ENCODE measurements around the gene CNTN1. TPM values are rescaled to one million over a fixed set of nuclear protein-coding genes. Genes with fewer than 3 reads are reported as not detected.
"Not testable (repeated sequence)": the region's sequence is repeated elsewhere in the genome, so short reads cannot be mapped to it uniquely, and the experiment has no call there.

CNTN1 gene
- total RNA-seq, 4 donors from 2014 or later = 0.15 to 0.29 (median 0.22) TPM

- intact Hi-C loops (cut with DNase I; ENCODE audit: low total_unique reads) = no loop called here
- TF ChIP-seq POLR2A (IDR thresholded peaks at IDR 0.05) (no peak), CTCF (IDR thresholded peaks at IDR 0.05 in 4 of 5, conservative IDR thresholded peaks at IDR 0.05 in 1 of 5) (no peak)
- no peaks in the 10 kb centered on the region for H3K27me3 ChIP-seq
- no peaks in the 10 kb centered on the region for H3K4me1 ChIP-seq
- ATAC-seq = no peak
- no peak for DNase-seq
- no peak overlapping the region for H3K27ac ChIP-seq
- in situ Hi-C loops (cut with MboI; ENCODE audit: low sequenced_read_pairs in 4 of 4) = no loop called here
- no peaks in the 10 kb centered on the region for H3K9me3 ChIP-seq
- H3K4me3 ChIP-seq = no peak overlapping the region
- H3K36me3 ChIP-seq = no peaks in the 10 kb centered on the region
These were observed 43.5 kb downstream of the CNTN1 start for GRCh38 chr12:40735551-40736230.

DNA sequence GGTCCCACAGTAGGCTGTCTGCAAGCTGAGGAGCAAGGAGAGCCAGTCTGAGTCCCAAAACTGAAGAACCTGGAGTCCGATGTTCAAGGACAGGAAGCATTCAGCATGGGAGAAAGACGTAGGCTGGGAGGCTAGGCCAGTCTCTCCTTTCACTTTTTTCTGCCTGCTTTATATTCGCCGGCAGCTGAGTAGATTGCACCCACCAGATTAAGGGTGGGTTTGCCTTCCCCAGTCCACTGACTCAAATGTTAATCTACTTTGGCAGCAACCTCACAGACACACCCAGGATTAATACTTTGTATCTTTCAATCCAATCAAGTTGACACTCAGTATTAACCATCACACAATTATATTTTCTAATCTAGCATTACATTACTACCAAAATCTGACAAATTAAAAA is 45.2 kb downstream of the CNTN1 start:
- H3K27me3 ChIP-seq; intact Hi-C loops (cut with DNase I; ENCODE audit: low total_unique reads); DNase-seq; H3K9me3 ChIP-seq; H3K4me3 ChIP-seq; H3K4me1 ChIP-seq; ATAC-seq; in situ Hi-C loops (cut with MboI; ENCODE audit: low sequenced_read_pairs in 4 of 4); H3K36me3 ChIP-seq; H3K27ac ChIP-seq: not testable (repeated sequence)

- Histone ChIP-seq H3K4me3 (no peak overlapping the region), H3K36me3 (no peaks in the 10 kb centered on the region), H3K27me3 (no peaks in the 10 kb centered on the region), H3K4me1 (no peaks in the 10 kb centered on the region), H3K9me3 (no peaks in the 10 kb centered on the region), H3K27ac (no peak overlapping the region)
- in situ Hi-C loops (cut with MboI; ENCODE audit: low sequenced_read_pairs in 4 of 4) = no loop called here
- ATAC-seq = no peak
- no peak for DNase-seq
- intact Hi-C loops (cut with DNase I; ENCODE audit: low total_unique reads) = no loop called here
- no peak for TF ChIP-seq CTCF (IDR thresholded peaks at IDR 0.05 in 4 of 5, conservative IDR thresholded peaks at IDR 0.05 in 1 of 5)
- no peak for TF ChIP-seq POLR2A (IDR thresholded peaks at IDR 0.05)
These were observed 46.6 kb downstream of the CNTN1 start for GRCh38 chr12:40738856-40739255.

GRCh38 chr12:40742041-40742440 is 49.8 kb downstream of the CNTN1 start:
- no peaks in the 10 kb centered on the region for H3K4me1 ChIP-seq
- intact Hi-C loops (cut with DNase I; ENCODE audit: low total_unique reads) (no loop called here), in situ Hi-C loops (cut with MboI; ENCODE audit: low sequenced_read_pairs in 4 of 4) (no loop called here)
- TF ChIP-seq POLR2A (IDR thresholded peaks at IDR 0.05) = no peak
- no peak for TF ChIP-seq CTCF (IDR thresholded peaks at IDR 0.05 in 4 of 5, conservative IDR thresholded peaks at IDR 0.05 in 1 of 5)
- no peak overlapping the region for H3K27ac ChIP-seq
- DNase-seq (no peak), ATAC-seq (no peak)
- H3K9me3 ChIP-seq = no peaks in the 10 kb centered on the region
- no peak overlapping the region for H3K4me3 ChIP-seq
- no peaks in the 10 kb centered on the region for H3K36me3 ChIP-seq
- H3K27me3 ChIP-seq = no peaks in the 10 kb centered on the region

GRCh38 chr12:40745386-40745785 is 53.1 kb downstream of the CNTN1 start:
- in situ Hi-C loops (cut with MboI; ENCODE audit: low sequenced_read_pairs in 4 of 4) = no loop called here
- intact Hi-C loops (cut with DNase I; ENCODE audit: low total_unique reads) = no loop called here
- DNase-seq (no peak), ATAC-seq (no peak)
- no peaks in the 10 kb centered on the region for H3K9me3 ChIP-seq
- H3K27ac ChIP-seq = no peak overlapping the region
- no peak for TF ChIP-seq CTCF (IDR thresholded peaks at IDR 0.05 in 4 of 5, conservative IDR thresholded peaks at IDR 0.05 in 1 of 5)
- no peak for TF ChIP-seq POLR2A (IDR thresholded peaks at IDR 0.05)
- H3K36me3 ChIP-seq = no peaks in the 10 kb centered on the region
- H3K4me3 ChIP-seq = no peak overlapping the region
- H3K27me3 ChIP-seq = no peaks in the 10 kb centered on the region
- no peaks in the 10 kb centered on the region for H3K4me1 ChIP-seq

Measured in gastrocnemius medialis (tissue), 4 donors.